VCaP (cell line): ENCODE results near the gene SIRPB1.

ENCODE experiments used
- H3K27ac ChIP-seq: fragments of 450-650 bp; 2 replicates; pipeline ENCODE4 v1.5.1; 2017
- TF ChIP-seq, protein P1 (sequence below): fragments of 450-650 bp; conservative IDR thresholded peaks from 2 replicates; pipeline ENCODE4 v1.5.1; 2017; ENCODE audit warnings: mild to moderate bottlenecking, moderate library complexity

Gene SIRPB1

DNA sequence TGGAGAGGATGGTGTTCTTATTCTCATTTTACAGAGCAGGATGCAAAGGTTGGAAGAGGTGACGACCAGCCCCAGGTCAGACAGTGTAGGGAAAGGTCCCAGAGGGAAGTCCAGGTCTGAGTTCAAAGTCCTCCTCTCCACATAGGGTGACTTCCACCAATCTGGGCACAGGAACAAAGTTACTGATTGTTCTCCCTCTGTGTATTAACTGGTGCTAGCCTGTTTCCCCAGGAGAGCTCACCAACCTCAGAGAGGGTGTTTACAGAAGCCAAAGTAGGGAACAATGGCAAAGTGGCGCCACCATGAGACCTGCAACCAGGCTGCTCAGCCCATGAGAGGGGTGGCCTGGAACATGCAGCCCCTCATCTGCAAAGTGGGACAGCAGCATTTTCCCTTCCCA lies 16.8 kb upstream of the SIRPB1 start:
- no peak overlapping the region for H3K27ac ChIP-seq
- TF ChIP-seq, protein P1, sequence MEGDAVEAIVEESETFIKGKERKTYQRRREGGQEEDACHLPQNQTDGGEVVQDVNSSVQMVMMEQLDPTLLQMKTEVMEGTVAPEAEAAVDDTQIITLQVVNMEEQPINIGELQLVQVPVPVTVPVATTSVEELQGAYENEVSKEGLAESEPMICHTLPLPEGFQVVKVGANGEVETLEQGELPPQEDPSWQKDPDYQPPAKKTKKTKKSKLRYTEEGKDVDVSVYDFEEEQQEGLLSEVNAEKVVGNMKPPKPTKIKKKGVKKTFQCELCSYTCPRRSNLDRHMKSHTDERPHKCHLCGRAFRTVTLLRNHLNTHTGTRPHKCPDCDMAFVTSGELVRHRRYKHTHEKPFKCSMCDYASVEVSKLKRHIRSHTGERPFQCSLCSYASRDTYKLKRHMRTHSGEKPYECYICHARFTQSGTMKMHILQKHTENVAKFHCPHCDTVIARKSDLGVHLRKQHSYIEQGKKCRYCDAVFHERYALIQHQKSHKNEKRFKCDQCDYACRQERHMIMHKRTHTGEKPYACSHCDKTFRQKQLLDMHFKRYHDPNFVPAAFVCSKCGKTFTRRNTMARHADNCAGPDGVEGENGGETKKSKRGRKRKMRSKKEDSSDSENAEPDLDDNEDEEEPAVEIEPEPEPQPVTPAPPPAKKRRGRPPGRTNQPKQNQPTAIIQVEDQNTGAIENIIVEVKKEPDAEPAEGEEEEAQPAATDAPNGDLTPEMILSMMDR, result no peak

- no peak overlapping the region for H3K27ac ChIP-seq
- TF ChIP-seq, protein P1, result no peak
Observed at GRCh38 chr20:1635291-1635979, 15.6 kb upstream of the SIRPB1 start.

DNA sequence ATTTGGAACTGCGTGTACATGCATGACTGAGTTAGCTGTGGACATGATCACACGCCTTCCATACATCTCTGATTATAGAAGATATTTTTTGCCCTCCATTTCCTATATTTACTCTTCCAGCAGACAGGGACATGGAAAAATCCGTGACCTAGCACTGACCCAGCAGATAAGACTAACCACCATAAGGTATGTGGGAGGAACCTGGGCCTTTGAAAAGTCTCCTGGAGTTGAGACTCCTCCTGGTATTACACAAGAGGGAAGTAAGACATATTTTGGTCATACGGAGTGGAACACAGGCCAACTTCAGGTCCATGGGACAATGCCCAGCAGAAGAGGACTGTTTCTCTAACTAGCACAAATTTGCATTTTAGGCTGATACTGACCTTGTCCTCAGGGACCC lies 13.7 kb upstream of the SIRPB1 start:
- H3K27ac ChIP-seq, result no peak overlapping the region
- TF ChIP-seq, protein P1, result no peak

- no peak overlapping the region for H3K27ac ChIP-seq
Observed at GRCh38 chr20:1632178-1632577, 12.4 kb upstream of the SIRPB1 start.

DNA sequence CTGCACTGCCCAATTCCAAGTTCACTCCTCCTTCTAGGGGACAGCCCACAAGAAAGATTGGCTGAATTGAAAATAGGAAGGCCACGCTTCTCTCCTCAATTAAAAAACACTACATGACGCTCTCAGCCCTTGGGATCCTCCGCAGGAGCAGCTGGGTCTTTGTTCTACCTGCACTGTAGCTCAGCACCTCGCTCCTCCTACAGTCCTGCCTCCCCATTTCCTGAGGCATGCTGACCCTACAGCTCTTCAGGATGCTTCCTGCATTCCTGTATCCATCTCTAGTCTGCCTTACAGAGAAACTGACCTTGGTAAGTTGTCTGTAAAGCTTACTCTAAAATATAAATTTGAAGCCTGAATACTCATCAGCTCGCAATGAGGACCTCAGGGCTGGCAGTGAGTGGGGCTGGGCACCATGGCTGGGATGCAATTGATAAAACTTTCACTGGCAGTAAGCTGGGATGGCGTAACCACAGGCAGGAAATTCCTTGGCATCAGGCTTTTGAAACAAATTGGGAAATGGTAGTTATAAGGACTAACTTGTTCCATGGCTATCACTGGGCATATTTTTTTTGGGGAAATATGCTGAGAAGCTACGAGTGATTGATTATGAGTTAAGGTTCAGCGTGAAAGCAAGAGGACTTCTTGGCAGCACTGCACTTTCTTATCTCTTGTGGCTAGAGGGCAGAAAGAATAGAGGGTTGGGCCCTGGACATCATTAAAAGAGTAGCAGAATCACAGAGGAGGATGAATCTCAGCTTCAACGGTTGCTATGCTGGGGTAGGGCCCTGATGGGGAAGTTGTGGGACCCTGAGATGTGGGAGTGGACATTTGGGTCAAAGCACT lies 11.7 kb upstream of the SIRPB1 start:
- TF ChIP-seq, protein P1, result no peak
- H3K27ac ChIP-seq, result no peak overlapping the region

More at GRCh38 chr20:1632178-1632577, 12.4 kb upstream of the SIRPB1 start:
- TF ChIP-seq, protein P1, result no peak

- no peak overlapping the region for H3K27ac ChIP-seq
- TF ChIP-seq, protein P1, result no peak
Observed at GRCh38 chr20:1630186-1630585, 10.4 kb upstream of the SIRPB1 start.

GRCh38 chr20:1629321-1629720 lies 9.5 kb upstream of the SIRPB1 start:
- TF ChIP-seq, protein P1, result no peak
- no peak overlapping the region for H3K27ac ChIP-seq
